KMS-11 (cell line): ENCODE results near the gene SLC24A4.

Experiments used
- H2AFZ ChIP-seq: fragments of 200-600 bp; sonication (generic); 2 replicates; pipeline ENCODE4 v1.6.1; 2016; ENCODE audit warnings: antibody characterized with exemption, mixed run types, low read depth
- H3K27ac ChIP-seq: fragments of 200-600 bp; sonication (generic); 2 replicates; pipeline ENCODE4 v1.6.1; 2016; ENCODE audit warnings: mild to moderate bottlenecking, mixed run types
- H3K27me3 ChIP-seq: fragments of 200-600 bp; sonication (generic); 2 replicates; pipeline ENCODE4 v1.6.1; 2017; ENCODE audit warnings: mild to moderate bottlenecking, low read depth, mixed run types, moderate library complexity; ENCODE audit not compliant: insufficient read depth
- H3K36me3 ChIP-seq: fragments of 200-600 bp; sonication (generic); 2 replicates; pipeline ENCODE4 v1.6.1; 2017; ENCODE audit warnings: mild to moderate bottlenecking, mixed run types; ENCODE audit not compliant: insufficient read depth
- H3K4me1 ChIP-seq: fragments of 200-600 bp; sonication (generic); 2 replicates; pipeline ENCODE4 v1.6.1; 2016; ENCODE audit warnings: mild to moderate bottlenecking, low read depth, mixed run types; ENCODE audit not compliant: poor library complexity, severe bottlenecking
- H3K4me2 ChIP-seq: fragments of 200-600 bp; sonication (generic); 2 replicates; pipeline ENCODE4 v1.7.0; 2016; ENCODE audit warnings: mild to moderate bottlenecking, mixed run types
- H3K4me3 ChIP-seq: fragments of 200-600 bp; sonication (generic); IDR thresholded peaks from 2 replicates; pipeline ENCODE4 v1.6.1; 2017; ENCODE audit warnings: low read depth, low read length, mixed read lengths; ENCODE audit not compliant: insufficient read depth
- H3K79me2 ChIP-seq: fragments of 200-600 bp; sonication (generic); 2 replicates; pipeline ENCODE4 v1.6.1; 2016; ENCODE audit warnings: low read depth, mixed run types; ENCODE audit not compliant: insufficient read depth
- H3K9ac ChIP-seq: fragments of 200-600 bp; sonication (generic); 2 replicates; pipeline ENCODE4 v1.6.1; 2016; ENCODE audit warnings: mild to moderate bottlenecking, mixed run types
- H4K20me1 ChIP-seq: fragments of 200-600 bp; sonication (generic); 2 replicates; pipeline ENCODE4 v1.6.1; 2016; ENCODE audit warnings: mild to moderate bottlenecking, mixed run types; ENCODE audit not compliant: insufficient read depth
- TF ChIP-seq, protein P1 (sequence below): fragments of 200-600 bp; sonication (generic); conservative IDR thresholded peaks from 2 replicates; pipeline ENCODE4 v1.6.1; 2017; ENCODE audit warnings: low read depth, mild to moderate bottlenecking, antibody characterized with exemption, low read length, moderate library complexity, mixed read lengths

Gene SLC24A4

GRCh38 chr14:92489394-92490238, 166.7 kb downstream of the SLC24A4 start:
- no peaks in the 10 kb centered on the region for H3K79me2 ChIP-seq
- no peak overlapping the region for H3K4me3 ChIP-seq
- H3K27ac ChIP-seq, result no peak overlapping the region
- H3K27me3 ChIP-seq, result no peaks in the 10 kb centered on the region
- H3K36me3 ChIP-seq, result no peaks in the 10 kb centered on the region
- no peak overlapping the region for H3K4me2 ChIP-seq
- no peak overlapping the region for H3K9ac ChIP-seq
- H4K20me1 ChIP-seq, result no peaks in the 10 kb centered on the region
- TF ChIP-seq, protein P1, sequence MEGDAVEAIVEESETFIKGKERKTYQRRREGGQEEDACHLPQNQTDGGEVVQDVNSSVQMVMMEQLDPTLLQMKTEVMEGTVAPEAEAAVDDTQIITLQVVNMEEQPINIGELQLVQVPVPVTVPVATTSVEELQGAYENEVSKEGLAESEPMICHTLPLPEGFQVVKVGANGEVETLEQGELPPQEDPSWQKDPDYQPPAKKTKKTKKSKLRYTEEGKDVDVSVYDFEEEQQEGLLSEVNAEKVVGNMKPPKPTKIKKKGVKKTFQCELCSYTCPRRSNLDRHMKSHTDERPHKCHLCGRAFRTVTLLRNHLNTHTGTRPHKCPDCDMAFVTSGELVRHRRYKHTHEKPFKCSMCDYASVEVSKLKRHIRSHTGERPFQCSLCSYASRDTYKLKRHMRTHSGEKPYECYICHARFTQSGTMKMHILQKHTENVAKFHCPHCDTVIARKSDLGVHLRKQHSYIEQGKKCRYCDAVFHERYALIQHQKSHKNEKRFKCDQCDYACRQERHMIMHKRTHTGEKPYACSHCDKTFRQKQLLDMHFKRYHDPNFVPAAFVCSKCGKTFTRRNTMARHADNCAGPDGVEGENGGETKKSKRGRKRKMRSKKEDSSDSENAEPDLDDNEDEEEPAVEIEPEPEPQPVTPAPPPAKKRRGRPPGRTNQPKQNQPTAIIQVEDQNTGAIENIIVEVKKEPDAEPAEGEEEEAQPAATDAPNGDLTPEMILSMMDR, result no peak
- peaks cover 14% of the 10 kb centered on the region for H3K4me1 ChIP-seq
- no peak overlapping the region for H2AFZ ChIP-seq

DNA sequence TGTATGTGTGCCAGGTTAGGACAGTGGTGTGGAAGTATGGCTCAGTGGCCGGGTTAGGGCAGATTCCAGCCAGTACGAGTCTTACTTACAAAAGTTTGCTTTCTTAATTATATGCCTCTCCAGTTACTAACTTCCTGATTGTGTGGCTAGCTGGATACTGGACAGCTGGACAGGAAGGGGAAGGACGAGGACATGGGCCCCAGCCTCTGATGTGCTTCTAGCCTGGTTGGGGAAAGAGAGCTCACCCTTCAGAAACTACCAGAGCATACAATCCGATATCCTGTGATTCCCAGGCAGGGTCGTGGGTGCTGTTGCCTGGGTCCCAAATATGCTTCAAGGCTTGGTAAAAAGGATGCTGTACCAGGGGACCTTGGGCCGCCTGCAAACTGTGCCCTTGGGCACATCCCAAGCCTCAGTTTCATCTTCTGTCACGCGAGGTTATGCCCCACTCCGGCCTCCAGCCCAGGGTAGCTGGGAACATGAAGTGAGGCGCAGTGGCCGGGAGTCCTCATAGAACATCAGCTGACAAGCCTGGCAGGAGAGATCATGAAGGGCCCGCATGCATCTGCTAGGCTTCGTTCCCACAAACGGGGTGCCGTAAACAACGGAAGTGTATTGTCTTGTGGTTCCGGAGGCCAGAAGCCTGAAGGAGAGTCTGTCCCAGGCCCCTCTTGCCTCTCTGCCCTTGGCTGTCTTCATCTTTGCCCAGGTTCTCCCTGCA, 167.4 kb downstream of the SLC24A4 start:
- Histone ChIP-seq H3K79me2 (no peaks in the 10 kb centered on the region), H3K36me3 (no peaks in the 10 kb centered on the region), H3K9ac (no peak overlapping the region), H2AFZ (no peak overlapping the region), H3K4me1 (peaks cover 22% of the 10 kb centered on the region), H3K27me3 (no peaks in the 10 kb centered on the region), H3K27ac (no peak overlapping the region), H4K20me1 (no peaks in the 10 kb centered on the region), H3K4me3 (no peak overlapping the region), H3K4me2 (no peak overlapping the region)
- TF ChIP-seq, protein P1, result no peak

GRCh38 chr14:92491782-92492181, 168.8 kb downstream of the SLC24A4 start:
- TF ChIP-seq, protein P1, result no peak
- Histone ChIP-seq H3K9ac (no peak overlapping the region), H3K36me3 (no peaks in the 10 kb centered on the region), H4K20me1 (no peaks in the 10 kb centered on the region), H2AFZ (no peak overlapping the region), H3K4me1 (peaks cover 35% of the 10 kb centered on the region), H3K4me3 (no peak overlapping the region), H3K4me2 (no peak overlapping the region), H3K79me2 (no peaks in the 10 kb centered on the region), H3K27ac (no peak overlapping the region), H3K27me3 (no peaks in the 10 kb centered on the region)

DNA sequence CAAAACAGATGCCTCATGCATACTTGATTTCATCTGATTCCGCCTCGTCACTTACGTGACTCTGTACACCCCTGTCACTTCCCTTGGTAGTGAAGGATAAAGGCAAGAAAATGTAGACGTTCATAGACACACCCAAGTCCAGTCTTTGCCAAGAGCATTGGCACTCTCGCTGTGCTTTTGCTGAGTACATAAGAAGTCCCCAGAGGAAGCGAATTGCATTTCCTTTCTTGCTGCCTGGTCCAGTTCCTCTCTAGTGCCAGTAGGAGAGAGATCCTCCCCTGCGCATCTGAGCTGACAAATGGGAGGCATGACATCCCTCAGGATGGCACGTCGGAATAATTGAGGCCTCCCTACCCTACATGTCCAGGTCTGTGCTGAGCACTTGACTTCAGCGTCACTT, 169.3 kb downstream of the SLC24A4 start:
- Histone ChIP-seq H3K4me1 (peaks cover 35% of the 10 kb centered on the region), H3K27me3 (no peaks in the 10 kb centered on the region), H3K36me3 (no peaks in the 10 kb centered on the region), H3K4me3 (no peak overlapping the region), H3K9ac (no peak overlapping the region), H3K79me2 (no peaks in the 10 kb centered on the region), H3K27ac (no peak overlapping the region), H2AFZ (no peak overlapping the region), H3K4me2 (no peak overlapping the region), H4K20me1 (no peaks in the 10 kb centered on the region)
- TF ChIP-seq, protein P1, result no peak
